Naive B cell (primary cell): ENCODE data around the gene NFIC. TPM values are rescaled to one million over a fixed set of nuclear protein-coding genes. Genes with fewer than 3 reads are reported as not detected.

Experiments
- ATAC-seq, 2 donors: fragments of 150-1000 bp; cut with Tn5 transposase; 2 replicates each; pipeline ENCODE4 v1.10.0; 2021; ENCODE audit warnings: low read depth in 2 of 2, mild to moderate bottlenecking in 2 of 2, moderate library complexity in 2 of 2
- DNase-seq: peaks from one replicate; pipeline ENCODE4 v3.0.0; 2022
- H3K27ac Mint-ChIP-seq, 6 donors: one replicate each; pipeline ENCODE4 v1.8.0; 2020 to 2022; ENCODE audit warnings: mild to moderate bottlenecking in 6 of 6, mixed read lengths in 6 of 6, moderate library complexity in 5 of 6, inconsistent platforms in 2 of 6
- H3K27me3 Mint-ChIP-seq, 3 donors: one replicate each; pipeline ENCODE4 v1.8.0; 2021 to 2022; ENCODE audit warnings: mixed read lengths in 3 of 3, mild to moderate bottlenecking in 1 of 3
- H3K36me3 Mint-ChIP-seq, 2 donors: one replicate each; pipeline ENCODE4 v1.8.0; 2020 to 2022; ENCODE audit warnings: mixed read lengths in 2 of 2, inconsistent platforms in 1 of 2, mild to moderate bottlenecking in 1 of 2
- H3K4me1 Mint-ChIP-seq, 3 donors: one replicate each; pipeline ENCODE4 v1.8.0; 2020 to 2022; ENCODE audit warnings: mixed read lengths in 3 of 3, inconsistent platforms in 1 of 3, mild to moderate bottlenecking in 1 of 3, moderate library complexity in 1 of 3
- H3K4me3 Mint-ChIP-seq, 8 donors: one replicate each; pipeline ENCODE4 v1.8.0; 2020 to 2022; ENCODE audit warnings: mild to moderate bottlenecking in 8 of 8, mixed read lengths in 8 of 8, moderate library complexity in 8 of 8, inconsistent platforms in 2 of 8
- H3K9me3 Mint-ChIP-seq, 7 donors: one replicate each; pipeline ENCODE4 v1.8.0; 2020 to 2022; ENCODE audit warnings: mixed read lengths in 7 of 7, mild to moderate bottlenecking in 5 of 7, inconsistent platforms in 2 of 7, moderate library complexity in 1 of 7
- polyA plus RNA-seq, 6 donors: library from polyadenylated mRNA; unstranded; fragments of 300-500 nt; fragmentation: Illumina TruSeq; gene quantifications; one replicate each; pipeline ENCODE4 v1.2.3, GENCODE V29; 2021; ENCODE audit warnings: low read depth in 6 of 6

The NFIC gene
- polyA plus RNA-seq, 6 donors from 2014 or later, result 3.4 to 11.4 (median 5.3) TPM; not detected in 1

DNA sequence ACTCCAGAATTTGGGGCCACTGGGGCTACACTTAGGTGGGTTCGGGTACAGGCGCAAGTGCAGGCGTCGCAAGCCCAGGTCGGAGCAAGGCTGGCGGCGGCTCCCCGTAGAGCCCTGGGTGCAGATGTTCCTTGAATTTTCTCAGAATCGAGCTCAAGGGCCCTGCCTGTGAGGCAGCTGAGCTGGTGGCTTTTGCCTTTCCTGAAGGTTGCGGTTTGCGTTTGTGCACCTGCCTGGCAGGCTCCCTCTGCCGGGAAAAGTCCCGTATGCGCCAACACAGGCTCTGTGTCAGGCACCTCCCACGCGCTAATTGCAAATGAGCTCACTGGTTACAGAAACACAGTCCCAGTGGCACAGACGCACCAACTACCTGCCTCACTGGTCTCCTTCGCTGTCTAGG is 128.2 kb downstream of the NFIC start:
- Mint-ChIP-seq H3K36me3 (peaks cover 0 to 6% of the 10 kb centered on the region in 2 donors), H3K9me3 (no peaks in the 10 kb centered on the region), H3K27ac (peak overlapping the region in 1 of 6 donors; percentile 63), H3K4me3 (no peak overlapping the region), H3K27me3 (no peaks in the 10 kb centered on the region), H3K4me1 (peaks cover 12 to 20% (median 16%) of the 10 kb centered on the region in 3 donors)
- ATAC-seq (no peak), DNase-seq (no peak)

DNA sequence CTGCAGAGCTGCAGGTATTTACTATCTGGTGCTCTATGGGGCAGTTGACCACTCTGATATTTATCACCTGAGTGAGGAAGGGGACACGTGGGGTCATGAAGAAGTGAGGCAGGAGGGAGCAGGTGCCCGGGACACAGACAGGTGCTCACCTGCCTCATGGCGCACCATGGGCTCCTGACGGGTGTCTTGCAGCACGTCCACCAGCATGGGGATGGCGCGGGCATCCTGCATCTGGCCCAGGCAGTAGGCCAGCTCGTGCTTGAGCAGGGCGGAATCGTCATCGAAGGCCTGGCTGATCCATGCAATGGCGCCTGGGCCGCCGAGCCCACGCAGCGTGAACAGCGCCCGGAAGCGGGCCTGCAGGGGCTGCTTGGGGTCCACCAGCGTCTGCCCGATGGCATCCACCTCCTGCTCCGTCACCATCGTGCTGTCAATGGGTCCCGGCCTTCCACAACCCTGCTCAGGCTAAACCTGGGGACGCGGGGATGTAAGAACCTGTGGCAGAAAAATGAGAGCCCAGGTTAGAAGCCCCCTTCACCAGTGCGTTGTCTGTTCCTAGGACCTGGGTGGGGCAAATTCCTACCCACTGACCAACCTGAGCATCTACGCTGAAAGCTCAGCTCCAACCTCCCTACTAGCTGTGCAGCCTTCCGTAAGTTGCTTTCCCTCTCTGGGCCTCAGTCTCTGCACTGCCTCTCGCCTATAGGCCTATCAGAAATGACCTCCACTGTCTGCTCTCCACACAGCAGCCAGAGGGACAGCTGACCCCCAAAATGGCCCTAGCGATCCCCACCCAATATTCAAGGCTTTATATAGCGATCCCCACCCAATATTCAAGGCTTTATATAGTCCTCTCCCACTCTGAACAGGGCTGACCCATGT is 130.2 kb downstream of the NFIC start:
- Mint-ChIP-seq H3K36me3 (peaks cover 0 to 6% of the 10 kb centered on the region in 2 donors), H3K27ac (peak overlapping the region in 1 of 6 donors; percentile 6), H3K4me1 (peaks cover 20 to 30% (median 26%) of the 10 kb centered on the region in 3 donors), H3K9me3 (peaks cover 0 to 5% (median 0%) of the 10 kb centered on the region in 7 donors), H3K4me3 (peak overlapping the region in 1 of 8 donors; percentile 92), H3K27me3 (no peaks in the 10 kb centered on the region)
- no peak for ATAC-seq
- no peak for DNase-seq

DNA sequence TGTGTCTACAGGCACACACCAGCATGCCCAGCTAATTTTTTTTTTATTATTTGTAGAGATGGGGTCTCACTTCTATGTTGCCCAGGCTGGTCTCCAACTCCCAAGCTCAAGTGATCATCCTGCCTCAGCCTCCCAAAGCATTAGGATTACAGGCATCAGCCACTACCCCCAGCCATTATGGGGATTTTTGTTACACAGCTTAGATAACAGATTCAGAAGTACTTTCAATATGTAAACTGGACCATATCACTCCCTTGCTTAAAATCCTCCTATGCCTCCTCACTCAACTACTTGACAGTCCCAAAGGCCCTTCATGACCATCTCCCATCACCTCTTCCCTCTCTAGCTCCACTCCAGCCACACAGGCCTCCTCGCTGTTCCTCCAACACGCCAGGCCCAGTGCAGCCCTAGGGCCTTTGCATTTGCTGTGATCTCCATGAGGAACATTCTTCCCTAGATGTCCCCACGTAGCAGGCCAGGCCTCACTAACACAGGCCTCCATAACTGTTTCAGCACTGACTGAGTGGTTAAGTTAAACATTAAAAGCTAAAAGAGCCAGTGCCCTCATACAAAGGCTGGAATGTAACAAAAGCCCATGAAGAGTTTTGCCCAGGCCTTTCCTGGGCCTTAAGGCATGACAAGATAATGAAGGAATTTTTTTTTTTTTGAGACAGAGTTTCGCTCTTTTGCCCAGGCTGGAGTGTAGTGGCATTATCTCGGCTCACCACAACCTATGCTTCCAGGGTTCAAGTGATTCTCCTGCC is 131.6 kb downstream of the NFIC start:
- DNase-seq (no peak), ATAC-seq (no peak)
- Mint-ChIP-seq H3K27ac (peak overlapping the region in 2 of 6 donors; percentile 45 to 86), H3K9me3 (peaks cover 0 to 5% (median 0%) of the 10 kb centered on the region in 7 donors), H3K4me3 (peak overlapping the region in 4 of 8 donors; percentile 16 to 92 (median 36)), H3K36me3 (peaks cover 0 to under 1% of the 10 kb centered on the region in 2 donors), H3K4me1 (peaks cover 16 to 30% (median 26%) of the 10 kb centered on the region in 3 donors), H3K27me3 (no peaks in the 10 kb centered on the region)

DNA sequence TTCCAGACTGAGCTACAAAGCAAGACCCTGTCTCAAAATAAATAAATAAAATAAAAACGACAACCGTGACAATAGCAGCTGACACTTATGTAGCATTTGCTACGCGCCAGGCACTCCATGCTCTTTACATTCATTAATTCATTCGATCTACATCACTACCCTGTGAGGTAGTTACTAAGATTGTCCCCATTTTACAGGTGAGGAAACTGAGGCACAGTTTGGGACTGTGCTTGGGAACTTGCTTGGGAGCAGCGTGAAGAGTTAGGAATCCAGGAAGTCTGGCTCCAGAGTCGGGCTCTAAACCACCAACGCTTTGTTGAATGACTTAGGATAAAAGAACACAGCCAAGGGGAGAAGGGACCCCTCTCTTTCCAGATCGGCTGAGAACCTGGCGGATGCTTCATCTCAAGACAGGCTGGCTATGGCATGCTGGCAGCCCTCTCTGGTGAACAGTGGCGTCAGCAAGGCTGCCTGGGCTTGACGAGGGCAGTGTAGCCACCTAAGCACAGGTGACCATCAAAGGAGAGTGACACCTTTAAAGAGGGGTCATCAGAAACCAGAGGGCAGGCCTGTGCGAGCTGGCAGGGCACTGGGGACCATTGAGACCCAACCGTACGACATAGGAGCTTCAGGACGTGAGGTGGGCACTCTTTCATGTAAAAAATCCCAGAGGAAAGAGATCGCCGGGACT is 133.5 kb downstream of the NFIC start:
- ATAC-seq, result peak in 1 of 2 donors; percentile 3
- H3K27me3 Mint-ChIP-seq, result no peaks in the 10 kb centered on the region
- DNase-seq, result no peak
- no peaks in the 10 kb centered on the region for H3K36me3 Mint-ChIP-seq
- peak overlapping the region; percentile 96 to 99 (median 98) for H3K27ac Mint-ChIP-seq
- H3K9me3 Mint-ChIP-seq, result peaks cover 0 to 5% (median 0%) of the 10 kb centered on the region in 7 donors
- H3K4me1 Mint-ChIP-seq, result peaks cover 21 to 30% (median 26%) of the 10 kb centered on the region in 3 donors
- H3K4me3 Mint-ChIP-seq, result peak overlapping the region; percentile 92 to 98 (median 94)

DNA sequence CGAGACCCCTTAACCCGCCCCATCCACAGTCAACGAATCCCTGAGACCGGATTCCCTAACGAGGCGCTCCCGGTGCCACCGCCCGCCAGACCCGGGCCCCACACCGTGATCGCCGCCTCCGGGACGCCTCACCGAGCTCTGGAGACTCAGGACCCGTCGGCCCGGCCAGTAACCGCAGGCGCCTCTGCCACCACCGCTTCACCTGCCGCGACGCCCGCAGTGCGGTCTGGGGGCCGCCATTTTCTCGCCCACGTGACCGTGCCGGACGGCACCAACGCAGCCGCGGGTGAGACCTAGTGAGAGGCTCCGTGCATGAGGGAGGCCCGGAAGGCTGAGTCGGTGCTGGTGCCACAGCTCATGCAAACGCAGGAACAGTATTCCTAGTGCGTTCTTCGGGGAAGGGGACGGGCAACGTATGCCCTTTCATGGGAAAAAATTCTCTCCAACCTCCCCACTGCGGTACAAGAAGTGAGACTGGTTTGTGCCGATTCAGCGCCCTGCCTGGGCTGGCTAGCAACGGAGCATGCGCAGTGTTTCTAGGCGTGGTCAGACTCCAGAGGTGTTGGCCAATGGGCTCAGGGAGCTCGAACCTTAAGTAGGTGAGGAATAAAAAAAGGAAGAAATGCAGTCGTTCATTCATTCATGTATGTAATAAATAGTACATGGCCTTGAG is 134.2 kb downstream of the NFIC start, which contains the start of gene DOHH:
DOHH (minus strand) TSS at position 246 of the 673 bp plus-strand sequence. CDS start 3,860 bp downstream, outside the sequence.
- peaks cover 0 to 5% (median 0%) of the 10 kb centered on the region in 7 donors for H3K9me3 Mint-ChIP-seq

DNA sequence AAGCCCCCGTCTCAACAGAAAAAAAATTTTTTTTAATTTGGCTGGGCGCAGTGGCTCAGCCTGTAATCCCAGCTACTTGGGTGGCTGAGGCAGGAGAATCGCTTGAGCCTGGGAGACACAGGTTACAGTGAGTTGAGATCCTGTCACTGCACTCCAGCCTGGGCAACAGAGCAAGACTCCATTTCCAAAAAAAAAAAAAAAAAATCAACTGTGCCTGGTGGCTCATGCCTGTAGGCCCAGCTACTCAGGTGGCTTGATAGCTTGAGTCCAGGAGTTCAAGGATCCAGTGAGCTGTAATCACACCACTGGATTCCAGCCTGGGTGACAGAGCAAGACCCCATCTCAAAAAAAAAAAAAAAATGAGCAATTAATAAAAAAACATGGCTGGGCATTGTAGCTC is 135.4 kb downstream of the NFIC start:
- H3K4me1 Mint-ChIP-seq, result peaks cover 28 to 41% (median 37%) of the 10 kb centered on the region in 3 donors
- peaks cover 0 to 5% (median 0%) of the 10 kb centered on the region in 7 donors for H3K9me3 Mint-ChIP-seq
- peak overlapping the region in 1 of 8 donors; percentile 4 for H3K4me3 Mint-ChIP-seq
- ATAC-seq (no peak), DNase-seq (no peak)
- peak overlapping the region in 1 of 6 donors; percentile 24 for H3K27ac Mint-ChIP-seq
- no peaks in the 10 kb centered on the region for H3K36me3 Mint-ChIP-seq
- H3K27me3 Mint-ChIP-seq, result no peaks in the 10 kb centered on the region

More for the DNA sequence above, 134.2 kb downstream of the NFIC start, which contains the start of gene DOHH:
- H3K27me3 Mint-ChIP-seq, result no peaks in the 10 kb centered on the region
- peak; percentile 93 for DNase-seq
- peak within 1 kb of the TSS; percentile 96 to 99 (median 98) for H3K27ac Mint-ChIP-seq
- ATAC-seq, result peak; percentile 88 to 90
- H3K36me3 Mint-ChIP-seq, result no peaks in the 10 kb centered on the region
- H3K4me1 Mint-ChIP-seq, result peaks cover 22 to 37% (median 29%) of the 10 kb centered on the region in 3 donors
- H3K4me3 Mint-ChIP-seq, result peak within 1 kb of the TSS; percentile 92 to 98 (median 94)

DNA sequence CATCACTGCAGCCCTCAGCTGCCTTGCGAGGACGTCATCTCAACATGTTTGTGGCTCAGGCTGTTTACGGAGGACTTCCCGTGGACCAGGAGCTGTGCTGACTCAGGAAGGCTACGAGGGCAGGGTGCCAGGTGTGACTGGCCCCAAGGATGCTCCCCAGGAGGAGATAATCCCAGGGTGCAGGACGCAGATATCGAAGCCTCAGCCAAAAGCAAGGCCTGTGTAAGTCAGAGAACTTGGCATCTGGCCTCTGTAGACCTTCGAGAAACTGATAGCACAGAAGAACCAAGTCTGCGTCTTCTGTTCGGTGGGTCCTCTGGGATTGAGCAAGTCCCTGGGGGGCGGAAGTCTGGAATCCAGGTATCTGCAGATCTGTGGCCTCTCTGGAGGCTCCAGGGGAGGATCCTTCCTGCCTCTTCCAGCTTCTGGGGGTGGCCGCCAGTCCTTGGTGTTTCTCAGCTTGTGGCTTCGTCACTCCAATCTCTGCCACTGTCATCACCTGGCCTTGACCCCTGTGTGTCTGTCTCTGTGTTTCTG is 136.7 kb downstream of the NFIC start:
- DNase-seq, result no peak
- Mint-ChIP-seq H3K27me3 (no peaks in the 10 kb centered on the region), H3K4me3 (peak overlapping the region in 1 of 8 donors; percentile 89), H3K9me3 (peaks cover 0 to 5% (median 0%) of the 10 kb centered on the region in 7 donors), H3K36me3 (no peaks in the 10 kb centered on the region), H3K4me1 (peaks cover 32 to 43% (median 41%) of the 10 kb centered on the region in 3 donors), H3K27ac (peak overlapping the region in 1 of 6 donors; percentile 67)
- no peak for ATAC-seq

DNA sequence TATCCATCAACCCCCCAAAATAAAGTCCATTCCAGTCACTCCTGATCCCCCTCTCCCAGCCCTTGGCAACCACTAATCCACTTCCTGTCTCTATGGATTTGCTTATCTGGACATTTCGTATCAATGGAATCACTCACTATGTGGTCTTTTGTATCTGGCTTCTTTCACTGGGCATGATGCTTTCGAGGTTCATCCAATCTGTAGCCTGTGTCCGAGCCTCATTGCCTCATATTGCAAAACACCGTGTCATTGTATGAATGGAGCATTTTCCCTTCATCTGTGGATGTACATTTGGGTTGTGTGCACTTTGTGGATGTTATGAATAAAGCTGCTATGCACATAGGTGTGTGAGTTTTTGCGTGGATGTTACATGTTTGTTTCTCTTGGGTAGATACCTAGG is 138.4 kb downstream of the NFIC start:
- H3K4me1 Mint-ChIP-seq, result peaks cover 36 to 47% (median 44%) of the 10 kb centered on the region in 3 donors
- H3K27me3 Mint-ChIP-seq, result no peaks in the 10 kb centered on the region
- peaks cover 0 to 7% of the 10 kb centered on the region in 2 donors for H3K36me3 Mint-ChIP-seq
- H3K4me3 Mint-ChIP-seq, result peak overlapping the region in 5 of 8 donors; percentile 89 to 96 (median 95)
- peak overlapping the region; percentile 98 to 100 (median 100) for H3K27ac Mint-ChIP-seq
- H3K9me3 Mint-ChIP-seq, result peaks cover 0 to 5% (median 0%) of the 10 kb centered on the region in 7 donors
- DNase-seq, result no peak
- ATAC-seq, result no peak

DNA sequence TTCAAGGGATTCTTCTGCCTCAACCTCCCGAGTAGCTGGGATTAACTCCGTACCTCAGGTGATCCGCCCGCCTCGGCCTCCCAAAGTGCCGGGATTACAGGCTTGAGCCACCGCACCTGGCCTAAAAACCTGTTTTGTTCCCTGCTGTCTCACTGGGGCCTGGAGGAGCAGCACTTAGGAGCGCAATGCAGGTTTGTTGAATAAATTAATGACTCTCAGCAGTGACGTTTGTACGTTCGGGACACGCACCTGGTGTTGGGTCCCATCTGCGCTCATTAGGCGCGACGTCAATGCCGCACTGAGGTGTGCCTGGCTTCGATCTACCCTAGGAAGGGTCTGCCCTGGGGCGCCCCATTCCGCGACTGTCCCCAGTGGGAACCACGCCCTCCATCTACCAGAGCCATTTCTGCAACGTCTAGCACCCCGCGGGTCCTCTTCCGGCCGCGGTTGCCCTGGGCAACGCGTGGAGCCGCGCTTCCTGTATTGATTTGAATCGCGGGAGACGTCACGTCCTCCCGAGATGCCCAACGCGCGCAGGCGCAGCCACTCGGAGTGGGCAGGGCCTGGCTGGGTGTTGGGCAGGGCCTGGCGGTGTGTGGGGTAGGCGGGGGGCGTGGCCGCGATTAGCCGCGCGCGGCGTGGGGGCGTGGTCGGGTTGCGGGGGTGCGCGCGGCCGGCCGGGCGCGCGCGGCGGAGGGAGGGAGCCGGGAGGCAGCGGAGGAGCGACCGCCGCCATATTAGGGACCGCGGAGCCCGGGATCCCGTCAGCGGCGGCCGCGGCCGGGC is 139.4 kb downstream of the NFIC start, which contains the start of gene FZR1:
FZR1 (plus strand) TSS at position 714 of the 786 bp plus-strand sequence. CDS start 16,679 bp downstream, outside the sequence.
- Mint-ChIP-seq H3K27ac (peak within 1 kb of the TSS; percentile 98 to 100 (median 100)), H3K36me3 (peaks cover 0 to 11% of the 10 kb centered on the region in 2 donors), H3K27me3 (no peaks in the 10 kb centered on the region), H3K4me1 (peaks cover 35 to 49% (median 48%) of the 10 kb centered on the region in 3 donors), H3K4me3 (peak within 1 kb of the TSS; percentile 89 to 96 (median 95)), H3K9me3 (peaks cover 0 to 3% (median 0%) of the 10 kb centered on the region in 7 donors)
- DNase-seq (peak; percentile 100), ATAC-seq (peak; percentile 84 to 90)

DNA sequence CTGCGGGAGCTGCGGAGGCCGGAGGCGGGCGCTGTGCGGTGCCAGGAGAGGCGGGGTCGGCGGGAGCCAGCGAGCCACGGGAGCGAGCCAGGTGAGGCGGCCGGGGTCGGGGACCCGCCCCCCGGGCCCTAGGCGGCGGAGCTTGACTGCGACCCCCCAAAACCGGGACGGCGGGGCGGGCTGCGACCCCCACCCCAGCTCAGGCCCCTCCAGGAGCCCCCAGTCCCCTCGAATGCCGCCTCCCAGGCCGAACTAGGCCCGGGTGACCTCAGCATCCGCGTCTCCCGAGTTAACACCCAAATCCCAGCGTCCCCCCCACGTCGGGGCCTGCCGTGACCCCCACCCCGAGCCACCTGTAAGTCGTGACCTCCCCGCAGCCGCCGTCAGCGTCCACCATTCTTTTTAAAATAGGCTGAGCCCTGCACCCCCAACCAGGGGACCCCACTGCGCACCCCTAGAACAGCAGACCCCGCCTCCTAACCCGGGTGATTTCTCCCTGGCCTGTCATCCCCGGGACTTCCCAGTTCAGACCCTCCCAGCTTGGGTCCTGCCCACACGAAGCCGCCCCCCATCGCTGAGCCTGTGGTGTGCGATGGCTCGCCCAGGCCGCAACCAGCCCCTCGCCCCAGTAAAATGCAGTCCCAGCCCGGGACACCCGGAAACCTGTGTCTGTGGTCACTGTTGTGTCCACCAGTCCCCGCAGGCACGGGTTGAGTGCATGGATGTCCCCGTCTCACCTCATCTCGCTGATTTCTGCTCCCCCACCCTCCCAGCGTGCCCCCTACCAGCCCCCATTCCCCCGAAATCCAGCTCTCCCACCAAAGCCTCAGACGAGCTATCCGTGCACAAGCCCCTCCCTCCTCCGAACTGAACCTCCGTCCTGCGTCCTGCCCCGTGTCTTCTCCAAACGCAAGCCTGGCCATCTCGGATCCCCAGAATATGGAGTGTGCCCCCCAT is 140.3 kb downstream of the NFIC start:
- peaks cover 32 to 54% (median 46%) of the 10 kb centered on the region in 3 donors for H3K4me1 Mint-ChIP-seq
- H3K27me3 Mint-ChIP-seq, result no peaks in the 10 kb centered on the region
- H3K36me3 Mint-ChIP-seq, result peaks cover 0 to 11% of the 10 kb centered on the region in 2 donors
- DNase-seq, result peak; percentile 29
- ATAC-seq, result peak; percentile 5 to 6
- H3K9me3 Mint-ChIP-seq, result no peaks in the 10 kb centered on the region
- peak overlapping the region; percentile 39 to 98 (median 94) for H3K27ac Mint-ChIP-seq
- H3K4me3 Mint-ChIP-seq, result peak overlapping the region; percentile 88 to 96 (median 93)
